ENCODE measurements around the gene MUC22.
"Not testable (repeated sequence)": the region's sequence is repeated elsewhere in the genome, so short reads cannot be mapped to it uniquely, and the experiment has no call there.

MUC22 gene

DNA sequence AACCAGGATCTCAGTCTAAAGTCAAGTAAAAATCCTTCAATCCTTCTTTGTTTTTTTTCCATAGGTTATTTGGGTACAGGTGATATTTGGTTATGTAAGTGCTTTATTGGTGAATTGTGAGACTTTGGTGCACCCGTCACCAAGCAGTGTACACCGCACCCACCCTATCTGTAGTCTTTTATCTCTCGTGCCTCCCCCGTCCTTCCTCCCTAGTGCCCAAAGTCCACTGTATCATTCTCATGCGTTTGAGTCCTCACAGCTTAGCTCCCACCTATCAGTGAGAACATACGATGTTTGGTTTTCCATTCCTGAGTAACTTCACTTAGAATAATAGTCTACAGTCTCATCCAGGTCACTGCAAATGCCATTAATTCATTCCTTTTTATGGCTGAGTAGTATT, 879 bp downstream of the MUC22 start:
- no peaks in the 10 kb centered on the region for H3K36me3 ChIP-seq (ENCODE audit: control insufficient read depth, insufficient read depth, low read length)
- H3K9me3 ChIP-seq (ENCODE audit: control insufficient read depth, low read length), result peaks cover 8% of the 10 kb centered on the region
- 60 to 81% methylated on average over 5 of the region's 6 CpGs for WGBS, 2 experiments (ENCODE audit: insufficient coverage in 2 of 2)
- no peak overlapping the region for H3K27ac ChIP-seq (ENCODE audit: low read depth, low read length, severe bottlenecking)
- H3K4me1 ChIP-seq (ENCODE audit: control insufficient read depth, insufficient read depth, low read length, poor library complexity, severe bottlenecking), result peaks cover 15% of the 10 kb centered on the region
- no peak overlapping the region for H3K4me3 ChIP-seq (ENCODE audit: extremely low read depth, insufficient read depth, low read length, poor library complexity, severe bottlenecking)

DNA sequence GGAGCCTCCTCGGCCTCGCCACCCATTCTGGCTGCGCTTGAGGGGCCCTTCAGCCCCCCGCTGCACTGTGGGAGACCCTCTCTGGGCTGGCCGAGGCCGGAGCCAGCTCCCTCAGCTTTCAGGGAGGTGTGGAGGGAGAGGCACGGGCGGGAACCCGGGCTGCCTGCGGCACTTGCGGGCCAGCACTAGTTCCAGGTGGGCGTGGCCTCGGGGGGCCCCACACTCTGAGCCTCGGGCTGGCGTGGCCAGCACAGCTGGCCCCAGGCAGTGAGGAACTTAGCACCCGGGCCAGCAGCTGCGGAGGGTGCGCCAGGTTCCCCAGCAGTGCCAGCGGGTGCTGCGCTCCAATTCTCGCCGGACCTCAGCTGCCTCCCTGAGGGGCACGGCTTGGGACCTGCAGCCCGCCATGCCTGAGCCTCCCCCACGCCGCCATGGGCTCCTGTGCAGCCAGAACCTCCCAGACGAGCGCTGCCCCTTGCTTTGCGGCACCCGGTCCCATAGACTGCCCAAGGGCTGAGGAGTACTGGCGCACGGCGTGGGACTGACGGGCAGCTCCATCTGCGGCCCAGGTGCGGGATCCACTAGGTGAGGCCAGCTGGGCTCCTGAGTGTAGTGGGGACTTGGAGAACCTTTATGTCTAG, 6.5 kb downstream of the MUC22 start:
- H3K4me1 ChIP-seq (ENCODE audit: control insufficient read depth, insufficient read depth, low read length, poor library complexity, severe bottlenecking), result no peaks in the 10 kb centered on the region
- H3K27ac ChIP-seq (ENCODE audit: low read depth, low read length, severe bottlenecking), result no peak overlapping the region
- H3K4me3 ChIP-seq (ENCODE audit: extremely low read depth, insufficient read depth, low read length, poor library complexity, severe bottlenecking), result no peak overlapping the region
- H3K36me3 ChIP-seq (ENCODE audit: control insufficient read depth, insufficient read depth, low read length), result no peaks in the 10 kb centered on the region
- 85 to 92% methylated on average over 27 to 35 of the region's 36 CpGs for WGBS, 2 experiments (ENCODE audit: insufficient coverage in 2 of 2)
- H3K9me3 ChIP-seq (ENCODE audit: control insufficient read depth, low read length), result peaks cover 13% of the 10 kb centered on the region

GRCh38 chr6:31017436-31017835, 7.2 kb downstream of the MUC22 start:
- not testable (repeated sequence) for H3K4me3 ChIP-seq (ENCODE audit: extremely low read depth, insufficient read depth, low read length, poor library complexity, severe bottlenecking); H3K36me3 ChIP-seq (ENCODE audit: control insufficient read depth, insufficient read depth, low read length); H3K4me1 ChIP-seq (ENCODE audit: control insufficient read depth, insufficient read depth, low read length, poor library complexity, severe bottlenecking); H3K27ac ChIP-seq (ENCODE audit: low read depth, low read length, severe bottlenecking)
- WGBS, 2 experiments (ENCODE audit: insufficient coverage in 2 of 2), result 40 to 86% methylated on average over 1 to 2 of the region's 3 CpGs
- H3K9me3 ChIP-seq (ENCODE audit: control insufficient read depth, low read length), result peaks cover 13% of the 10 kb centered on the region

DNA sequence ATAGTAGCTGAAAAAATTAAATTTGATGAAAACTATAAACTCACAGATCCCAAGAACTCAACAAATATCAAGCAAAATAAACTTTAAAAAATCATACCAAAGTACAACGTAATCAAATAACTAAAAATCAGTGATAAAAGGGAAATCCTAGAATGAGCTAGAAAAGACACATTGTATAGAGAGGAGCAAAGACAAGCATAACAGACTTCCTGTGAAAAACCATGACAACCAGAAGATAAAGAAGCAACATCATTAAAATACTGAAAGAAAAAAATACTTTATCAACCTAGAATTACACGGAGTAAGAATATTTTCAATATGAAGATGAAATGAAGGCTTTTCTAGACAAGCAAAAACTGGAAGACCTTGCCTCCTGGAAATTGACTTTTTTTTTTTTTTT, 9.8 kb downstream of the MUC22 start:
- Histone ChIP-seq H3K4me1 (ENCODE audit: control insufficient read depth, insufficient read depth, low read length, poor library complexity, severe bottlenecking) (no peaks in the 10 kb centered on the region), H3K9me3 (ENCODE audit: control insufficient read depth, low read length) (peaks cover 13% of the 10 kb centered on the region), H3K36me3 (ENCODE audit: control insufficient read depth, insufficient read depth, low read length) (no peaks in the 10 kb centered on the region), H3K4me3 (ENCODE audit: extremely low read depth, insufficient read depth, low read length, poor library complexity, severe bottlenecking) (no peak overlapping the region), H3K27ac (ENCODE audit: low read depth, low read length, severe bottlenecking) (no peak overlapping the region)
- 83% methylated on average over 1 of the region's 2 CpGs; no CpG with 5 or more reads in 1 of the 2 experiments for WGBS, 2 experiments (ENCODE audit: insufficient coverage in 2 of 2)

GRCh38 chr6:31020631-31021255, 10.5 kb downstream of the MUC22 start:
- not testable (repeated sequence) for H3K9me3 ChIP-seq (ENCODE audit: control insufficient read depth, low read length); H3K4me1 ChIP-seq (ENCODE audit: control insufficient read depth, insufficient read depth, low read length, poor library complexity, severe bottlenecking); H3K36me3 ChIP-seq (ENCODE audit: control insufficient read depth, insufficient read depth, low read length); H3K4me3 ChIP-seq (ENCODE audit: extremely low read depth, insufficient read depth, low read length, poor library complexity, severe bottlenecking); H3K27ac ChIP-seq (ENCODE audit: low read depth, low read length, severe bottlenecking)
- 93 to 94% methylated on average over 7 to 27 of the region's 36 CpGs for WGBS, 2 experiments (ENCODE audit: insufficient coverage in 2 of 2)

DNA sequence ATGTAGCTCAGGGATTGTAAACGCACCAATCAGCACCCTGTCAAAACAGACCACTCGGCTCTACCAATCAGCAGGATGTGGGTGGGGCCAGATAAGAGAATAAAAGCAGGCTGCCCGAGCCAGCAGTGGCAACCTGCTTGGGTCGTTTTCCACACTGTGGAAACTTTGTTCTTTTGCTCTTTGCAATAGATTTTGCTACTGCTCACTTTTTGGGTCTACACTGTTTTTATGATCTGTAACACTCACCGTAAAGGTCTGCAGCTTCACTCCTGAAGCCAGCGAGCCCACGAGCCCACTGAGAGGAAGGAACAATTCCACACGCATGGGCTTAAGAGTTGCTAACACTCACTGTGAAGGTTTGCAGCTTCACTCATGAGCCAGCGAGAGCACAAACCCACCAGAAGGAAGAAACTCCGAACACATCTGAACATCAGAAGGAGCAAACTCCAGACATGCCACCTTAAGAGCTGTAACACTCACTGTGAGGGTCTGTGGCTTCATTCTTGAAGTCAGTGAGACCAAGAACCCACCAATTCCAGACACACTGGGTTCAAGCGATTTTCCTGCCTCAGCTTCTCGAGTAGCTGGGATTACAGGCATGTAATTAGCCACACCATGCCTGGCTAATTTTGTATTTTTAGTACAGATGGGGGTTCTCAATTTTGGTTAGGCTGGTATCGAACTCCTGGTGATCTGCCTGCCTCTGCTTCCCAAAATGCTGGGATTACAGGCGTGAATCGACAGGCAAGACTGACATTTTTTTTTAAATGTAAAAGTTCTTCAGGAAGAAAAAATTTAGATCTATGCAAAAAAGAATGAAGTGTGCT, 11.6 kb downstream of the MUC22 start:
- not testable (repeated sequence) for H3K4me1 ChIP-seq (ENCODE audit: control insufficient read depth, insufficient read depth, low read length, poor library complexity, severe bottlenecking); H3K4me3 ChIP-seq (ENCODE audit: extremely low read depth, insufficient read depth, low read length, poor library complexity, severe bottlenecking); H3K27ac ChIP-seq (ENCODE audit: low read depth, low read length, severe bottlenecking); H3K36me3 ChIP-seq (ENCODE audit: control insufficient read depth, insufficient read depth, low read length); H3K9me3 ChIP-seq (ENCODE audit: control insufficient read depth, low read length)
- WGBS, 2 experiments (ENCODE audit: insufficient coverage in 2 of 2), result 77 to 90% methylated on average over 10 to 13 of the region's 15 CpGs

DNA sequence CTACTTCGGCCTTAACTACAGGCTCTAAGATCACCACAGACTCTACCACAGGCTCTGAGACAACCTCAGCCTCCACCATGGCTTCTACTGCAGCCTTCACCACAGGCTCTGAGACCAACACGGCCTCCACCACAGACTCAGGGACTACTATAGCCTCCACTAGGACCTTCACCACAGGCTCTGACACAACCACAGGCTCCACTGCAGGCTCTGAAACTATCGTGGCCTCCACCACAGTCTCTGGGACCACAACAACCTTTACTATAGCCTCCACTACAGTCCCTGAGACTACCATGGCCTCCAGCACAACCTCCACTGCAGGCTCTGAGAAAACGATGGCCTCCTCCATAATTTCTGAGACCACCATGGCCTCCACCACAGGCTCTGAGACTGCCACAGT, 15.3 kb downstream of the MUC22 start:
- H3K9me3 ChIP-seq (ENCODE audit: control insufficient read depth, low read length), result no peaks in the 10 kb centered on the region
- no peaks in the 10 kb centered on the region for H3K4me1 ChIP-seq (ENCODE audit: control insufficient read depth, insufficient read depth, low read length, poor library complexity, severe bottlenecking)
- no peak overlapping the region for H3K4me3 ChIP-seq (ENCODE audit: extremely low read depth, insufficient read depth, low read length, poor library complexity, severe bottlenecking)
- no peaks in the 10 kb centered on the region for H3K36me3 ChIP-seq (ENCODE audit: control insufficient read depth, insufficient read depth, low read length)
- WGBS, 2 experiments (ENCODE audit: insufficient coverage in 2 of 2), result 81 to 88% methylated on average over 3 to 4 of the region's 4 CpGs
- H3K27ac ChIP-seq (ENCODE audit: low read depth, low read length, severe bottlenecking), result no peak overlapping the region

- no peaks in the 10 kb centered on the region for H3K9me3 ChIP-seq (ENCODE audit: control insufficient read depth, low read length)
- H3K4me1 ChIP-seq (ENCODE audit: control insufficient read depth, insufficient read depth, low read length, poor library complexity, severe bottlenecking), result no peaks in the 10 kb centered on the region
- no peaks in the 10 kb centered on the region for H3K36me3 ChIP-seq (ENCODE audit: control insufficient read depth, insufficient read depth, low read length)
- WGBS, 2 experiments (ENCODE audit: insufficient coverage in 2 of 2), result 98 to 100% methylated on average over 5 of the region's 6 CpGs
- H3K4me3 ChIP-seq (ENCODE audit: extremely low read depth, insufficient read depth, low read length, poor library complexity, severe bottlenecking), result no peak overlapping the region
- no peak overlapping the region for H3K27ac ChIP-seq (ENCODE audit: low read depth, low read length, severe bottlenecking)
Measured at GRCh38 chr6:31031095-31031494, 20.8 kb downstream of the MUC22 start.

- no peaks in the 10 kb centered on the region for H3K9me3 ChIP-seq (ENCODE audit: control insufficient read depth, low read length)
- H3K4me3 ChIP-seq (ENCODE audit: extremely low read depth, insufficient read depth, low read length, poor library complexity, severe bottlenecking), result no peak overlapping the region
- WGBS, 2 experiments (ENCODE audit: insufficient coverage in 2 of 2), result 82 to 93% methylated on average over 4 of the region's 4 CpGs
- no peak overlapping the region for H3K27ac ChIP-seq (ENCODE audit: low read depth, low read length, severe bottlenecking)
- no peaks in the 10 kb centered on the region for H3K36me3 ChIP-seq (ENCODE audit: control insufficient read depth, insufficient read depth, low read length)
- H3K4me1 ChIP-seq (ENCODE audit: control insufficient read depth, insufficient read depth, low read length, poor library complexity, severe bottlenecking), result peaks cover 7% of the 10 kb centered on the region
Measured at GRCh38 chr6:31033075-31033474, 22.8 kb downstream of the MUC22 start.

- Histone ChIP-seq H3K4me3 (ENCODE audit: extremely low read depth, insufficient read depth, low read length, poor library complexity, severe bottlenecking) (no peak overlapping the region), H3K27ac (ENCODE audit: low read depth, low read length, severe bottlenecking) (no peak overlapping the region), H3K9me3 (ENCODE audit: control insufficient read depth, low read length) (no peaks in the 10 kb centered on the region), H3K36me3 (ENCODE audit: control insufficient read depth, insufficient read depth, low read length) (no peaks in the 10 kb centered on the region), H3K4me1 (ENCODE audit: control insufficient read depth, insufficient read depth, low read length, poor library complexity, severe bottlenecking) (peaks cover 7% of the 10 kb centered on the region)
- no CpG with 5 or more reads among the region's 4 CpGs for WGBS, 2 experiments (ENCODE audit: insufficient coverage in 2 of 2)
Measured at GRCh38 chr6:31035862-31036497, 25.7 kb downstream of the MUC22 start.

All from mesodermal cell (in vitro differentiated cells).